GM12865 (cell line): ENCODE results near the gene CRISPLD2.

ENCODE experiments used
- DNase-seq: peaks from one replicate; pipeline ENCODE4 v3.0.0; 2010; ENCODE audit warnings: low read depth
- H3K4me3 ChIP-seq: 2 replicates; pipeline ENCODE4 v1.5.1; 2011; ENCODE audit warnings: mild to moderate bottlenecking, low read depth, low read length, control low read depth
- TF ChIP-seq, protein P1 (sequence below): IDR thresholded peaks from 2 replicates; pipeline ENCODE4 v1.5.1; 2011; ENCODE audit warnings: low read length, control low read depth, low read depth, inconsistent platforms; ENCODE audit not compliant: insufficient read depth; ENCODE audit errors: missing control alignments

Gene CRISPLD2

DNA sequence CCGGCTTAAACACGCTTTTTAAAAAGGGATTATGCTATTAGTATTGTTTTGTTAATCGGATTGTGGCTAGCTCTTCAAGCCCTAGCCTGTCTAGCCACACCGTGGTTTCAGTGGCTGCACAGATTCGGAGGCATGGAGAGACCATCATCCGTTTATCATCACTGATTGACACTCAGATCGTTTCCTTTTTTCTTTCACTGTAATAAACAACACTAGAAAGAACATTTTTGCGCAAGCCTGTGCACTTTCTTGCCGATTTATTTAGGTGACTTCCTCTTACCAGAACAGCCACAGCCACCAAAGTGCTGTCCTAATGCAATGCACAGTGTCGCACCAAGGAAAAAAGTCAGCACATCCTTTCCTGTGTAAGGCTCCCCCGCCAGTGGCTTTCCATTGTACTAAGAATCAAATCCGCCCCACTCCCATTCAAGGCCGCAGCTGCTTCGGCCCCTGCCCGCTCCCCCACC lies 78.2 kb downstream of the CRISPLD2 start:
- DNase-seq: peak; percentile 11
- TF ChIP-seq, protein P1, sequence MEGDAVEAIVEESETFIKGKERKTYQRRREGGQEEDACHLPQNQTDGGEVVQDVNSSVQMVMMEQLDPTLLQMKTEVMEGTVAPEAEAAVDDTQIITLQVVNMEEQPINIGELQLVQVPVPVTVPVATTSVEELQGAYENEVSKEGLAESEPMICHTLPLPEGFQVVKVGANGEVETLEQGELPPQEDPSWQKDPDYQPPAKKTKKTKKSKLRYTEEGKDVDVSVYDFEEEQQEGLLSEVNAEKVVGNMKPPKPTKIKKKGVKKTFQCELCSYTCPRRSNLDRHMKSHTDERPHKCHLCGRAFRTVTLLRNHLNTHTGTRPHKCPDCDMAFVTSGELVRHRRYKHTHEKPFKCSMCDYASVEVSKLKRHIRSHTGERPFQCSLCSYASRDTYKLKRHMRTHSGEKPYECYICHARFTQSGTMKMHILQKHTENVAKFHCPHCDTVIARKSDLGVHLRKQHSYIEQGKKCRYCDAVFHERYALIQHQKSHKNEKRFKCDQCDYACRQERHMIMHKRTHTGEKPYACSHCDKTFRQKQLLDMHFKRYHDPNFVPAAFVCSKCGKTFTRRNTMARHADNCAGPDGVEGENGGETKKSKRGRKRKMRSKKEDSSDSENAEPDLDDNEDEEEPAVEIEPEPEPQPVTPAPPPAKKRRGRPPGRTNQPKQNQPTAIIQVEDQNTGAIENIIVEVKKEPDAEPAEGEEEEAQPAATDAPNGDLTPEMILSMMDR: no peak
- H3K4me3 ChIP-seq: no peak overlapping the region

DNA sequence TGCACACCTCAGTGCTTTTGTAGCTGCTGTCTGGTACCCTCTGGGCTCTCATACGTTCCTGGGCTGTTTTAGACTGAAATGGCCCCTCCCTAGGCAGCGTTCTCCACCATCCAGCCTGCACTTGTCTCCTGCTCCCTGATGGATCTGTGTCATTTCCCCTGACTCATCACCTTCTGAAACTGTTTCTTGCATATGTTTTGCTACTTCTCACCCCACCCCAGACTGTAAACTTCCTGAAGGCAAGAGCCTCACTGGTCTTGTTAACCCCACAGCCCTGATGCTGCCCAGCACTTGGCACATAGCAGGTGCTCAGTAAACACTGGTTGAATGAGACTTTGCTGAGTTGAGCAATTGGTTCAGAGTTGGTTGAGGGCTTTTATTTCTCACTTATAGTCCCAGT lies 78.7 kb downstream of the CRISPLD2 start:
- TF ChIP-seq, protein P1: no peak
- H3K4me3 ChIP-seq: no peak overlapping the region
- no peak for DNase-seq

DNA sequence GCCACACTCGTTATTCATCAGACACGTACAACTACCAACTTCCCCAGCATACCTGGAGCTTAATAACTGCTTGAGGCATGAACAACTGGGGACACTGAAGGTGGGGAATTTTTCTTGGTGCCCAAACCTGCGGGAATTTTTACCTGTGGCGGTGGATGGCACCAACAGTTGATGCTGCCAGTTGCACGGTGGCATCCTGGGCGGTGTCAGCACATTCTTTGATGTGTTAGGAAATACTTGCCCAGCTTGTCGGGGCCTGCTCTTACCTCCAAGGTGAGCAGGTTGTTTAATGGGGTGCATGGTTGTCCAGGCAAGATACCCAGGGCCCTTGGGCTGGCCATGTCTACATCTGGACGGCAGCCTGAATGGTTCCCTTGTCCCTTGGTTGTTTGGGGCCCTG lies 79.6 kb downstream of the CRISPLD2 start:
- TF ChIP-seq, protein P1: no peak
- H3K4me3 ChIP-seq: no peak overlapping the region
- no peak for DNase-seq

DNA sequence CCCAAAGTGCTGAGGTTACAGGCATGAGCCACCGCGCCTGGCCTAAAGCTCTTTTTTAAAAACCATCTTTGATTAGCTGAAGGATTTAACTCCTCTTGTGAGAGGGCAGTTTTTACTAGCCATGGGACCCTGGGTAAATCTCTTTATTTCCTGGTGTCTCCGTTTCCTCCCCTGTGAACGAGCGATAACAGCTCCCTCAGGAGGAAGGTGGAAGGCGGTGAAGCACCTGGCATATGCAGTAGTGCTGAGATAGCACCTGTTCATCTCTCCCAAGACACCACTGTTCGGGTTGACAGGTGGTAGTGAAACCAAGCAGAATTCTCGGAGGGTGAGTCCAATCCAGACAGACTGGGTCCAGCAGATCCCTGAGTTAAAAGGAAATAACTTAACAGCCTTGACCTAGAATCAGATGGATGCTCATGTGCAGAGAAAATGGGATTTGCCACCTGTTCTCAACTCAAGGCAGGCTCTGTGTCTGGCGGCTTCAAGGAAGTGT lies 86.2 kb downstream of the CRISPLD2 start:
- DNase-seq: no peak
- H3K4me3 ChIP-seq: no peak overlapping the region
- TF ChIP-seq, protein P1: no peak

DNA sequence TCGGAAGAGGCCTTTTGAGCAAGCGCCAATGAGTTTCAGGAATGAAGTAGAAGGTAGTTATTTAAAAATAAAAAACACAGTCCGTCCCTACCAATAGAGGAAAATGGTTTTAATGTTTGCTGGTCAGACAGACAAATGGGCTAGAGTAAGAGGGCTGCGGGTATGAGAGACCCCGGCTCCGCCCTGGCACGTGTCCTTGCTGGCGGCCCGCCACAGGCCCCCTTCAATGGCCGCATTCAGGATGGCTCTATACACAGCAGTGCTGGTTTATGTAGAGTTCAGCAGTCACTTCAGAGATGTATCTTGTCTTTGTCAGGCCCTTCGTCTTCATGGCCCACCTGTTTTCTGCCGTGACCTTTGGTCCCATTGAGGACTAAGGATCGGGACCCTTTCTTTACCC lies 87.3 kb downstream of the CRISPLD2 start:
- DNase-seq: no peak
- no peak overlapping the region for H3K4me3 ChIP-seq
- TF ChIP-seq, protein P1: no peak

DNA sequence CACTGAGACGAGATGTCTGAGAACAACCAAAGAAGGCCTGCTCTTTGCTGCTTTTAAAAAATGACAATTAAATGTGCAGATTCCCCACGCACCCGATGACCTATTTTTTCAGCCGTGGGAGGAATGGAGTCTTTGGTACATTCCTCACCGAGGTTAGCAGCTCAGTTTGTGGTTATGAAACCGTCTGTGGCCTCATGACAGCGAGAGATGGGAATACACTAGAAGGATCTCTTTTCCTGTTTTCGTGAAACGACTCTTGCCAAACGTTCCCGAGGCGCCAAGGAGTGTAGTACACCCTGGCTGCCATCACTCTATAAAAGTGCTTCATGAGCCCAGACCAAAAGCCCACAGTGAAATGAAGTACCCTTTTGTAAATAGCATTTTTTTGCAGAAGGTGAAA lies 87.8 kb downstream of the CRISPLD2 start:
- TF ChIP-seq, protein P1: no peak
- no peak overlapping the region for H3K4me3 ChIP-seq
- no peak for DNase-seq

DNA sequence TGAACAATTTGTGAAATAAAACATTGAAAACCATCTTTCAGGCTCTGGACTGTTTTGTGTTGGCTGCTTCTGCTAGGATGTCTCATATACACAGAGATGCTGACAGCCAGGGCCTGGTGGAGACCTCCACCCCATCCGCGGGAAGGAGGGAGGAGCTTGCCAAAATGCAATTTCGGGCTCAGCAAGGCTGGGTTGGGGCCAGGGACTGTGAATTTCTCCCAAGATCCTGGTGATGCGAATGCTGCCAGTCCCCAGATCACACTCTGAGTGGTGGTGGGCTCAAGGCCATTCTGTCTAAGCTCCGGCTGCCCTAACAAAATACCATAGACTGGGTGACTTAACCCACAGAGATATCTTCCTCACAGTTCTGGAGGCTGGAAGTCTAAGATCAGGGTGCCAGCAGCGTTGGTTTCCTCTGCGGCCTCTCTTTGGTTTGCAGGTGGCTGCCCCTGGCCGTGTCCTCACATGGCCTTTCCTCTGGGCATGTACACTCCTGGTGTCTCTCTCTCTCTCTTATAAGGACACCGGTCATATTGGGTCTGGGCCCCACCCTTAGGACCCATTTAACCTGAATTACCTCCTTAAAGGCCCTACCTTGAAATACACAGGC lies 89.8 kb downstream of the CRISPLD2 start:
- no peak for DNase-seq
- TF ChIP-seq, protein P1: no peak
- H3K4me3 ChIP-seq: no peak overlapping the region
